WTC11 (cell line): ENCODE measurements around the gene PRSS33. TPM values are rescaled to one million over a fixed set of nuclear protein-coding genes. Genes with fewer than 3 reads are reported as not detected.

Source experiments
- ATAC-seq: fragments of 200-7000 bp; cut with Tn5 transposase; 2 replicates; pipeline ENCODE4 v1.10.0; 2021; ENCODE audit warnings: mild to moderate bottlenecking, moderate library complexity
- CTCF ChIA-PET: fragments of 300-600 bp; sonication (Branson Sonifier 250); formaldehyde crosslinking; loops from one replicate; lab custom pipeline; 2021; ENCODE audit warnings: antibody characterized with exemption; lab: Charles Lee
- POLR2A ChIA-PET: fragments of 350-600 bp; sonication (Branson Sonifier 250); formaldehyde crosslinking; loops from one replicate; lab custom pipeline; 2021; ENCODE audit warnings: antibody characterized with exemption; lab: Charles Lee
- DNase-seq: peaks from one replicate; pipeline ENCODE4 v3.0.0; 2021; ENCODE audit warnings: low spot score
- H3K27ac Mint-ChIP-seq: 2 replicates; pipeline ENCODE4 v1.8.0; 2021; ENCODE audit warnings: mixed read lengths
- H3K27me3 Mint-ChIP-seq: 2 replicates; pipeline ENCODE4 v1.8.0; 2021; ENCODE audit warnings: low read depth, mild to moderate bottlenecking, moderate library complexity, mixed read lengths
- H3K36me3 Mint-ChIP-seq: 2 replicates; pipeline ENCODE4 v1.8.0; 2021; ENCODE audit warnings: mixed read lengths
- H3K4me1 Mint-ChIP-seq: 2 replicates; pipeline ENCODE4 v1.8.0; 2022; ENCODE audit warnings: mixed read lengths
- H3K4me3 Mint-ChIP-seq: 2 replicates; pipeline ENCODE4 v1.8.0; 2021; ENCODE audit warnings: mild to moderate bottlenecking, moderate library complexity, mixed read lengths
- H3K9me3 Mint-ChIP-seq: 2 replicates; pipeline ENCODE4 v1.8.0; 2021; ENCODE audit warnings: mixed read lengths
- CREB1 ChIP-seq: sonication (generic); formaldehyde crosslinking; IDR thresholded peaks from 2 replicates; pipeline ENCODE4 v1.8.0; 2023; ENCODE audit warnings: mild to moderate bottlenecking, missing genetic modification reagents
- FOXP1 ChIP-seq: sonication (generic); formaldehyde crosslinking; IDR thresholded peaks from 2 replicates; pipeline ENCODE4 v1.8.0; 2022; ENCODE audit warnings: missing genetic modification reagents, mild to moderate bottlenecking, moderate library complexity, borderline replicate concordance
- GRHL2 ChIP-seq: fragments of 250-450 bp; sonication (Bioruptor Pico); IDR thresholded peaks from 2 replicates; pipeline ENCODE4 v1.8.0; 2022; ENCODE audit warnings: mild to moderate bottlenecking, moderate library complexity; ENCODE audit not compliant: insufficient replicate concordance, severe bottlenecking
- GTF2I ChIP-seq: fragments of 250-450 bp; sonication (Bioruptor Pico); conservative IDR thresholded peaks from 2 replicates; pipeline ENCODE4 v1.4.0; 2021; ENCODE audit warnings: mild to moderate bottlenecking
- NR2C2 ChIP-seq: sonication (generic); formaldehyde crosslinking; IDR thresholded peaks from 2 replicates; pipeline ENCODE4 v1.8.0; 2022; ENCODE audit warnings: mild to moderate bottlenecking, missing genetic modification reagents
- NR3C1 ChIP-seq: sonication (generic); formaldehyde crosslinking; conservative IDR thresholded peaks from 2 replicates; pipeline ENCODE4 v1.8.1; 2023; ENCODE audit warnings: low read depth, mild to moderate bottlenecking, missing genetic modification reagents
- TEAD4 ChIP-seq: sonication (generic); formaldehyde crosslinking; IDR thresholded peaks from 2 replicates; pipeline ENCODE4 v1.8.0; 2022; ENCODE audit warnings: mild to moderate bottlenecking, missing genetic modification reagents
- total RNA-seq: library from RNA; stranded (reverse); gene quantifications from 3 replicates; pipeline ENCODE4 v1.2.3, GENCODE V29; 2021
- TF ChIP-seq, protein P1 (sequence below): sonication (generic); formaldehyde crosslinking; IDR thresholded peaks from 2 replicates; pipeline ENCODE4 v1.8.0; 2023; ENCODE audit warnings: mild to moderate bottlenecking, missing genetic modification reagents
- TF ChIP-seq, protein P2 (sequence below): sonication (generic); formaldehyde crosslinking; IDR thresholded peaks from 2 replicates; pipeline ENCODE4 v1.8.1; 2022; ENCODE audit warnings: mild to moderate bottlenecking, moderate library complexity, missing genetic modification reagents
- TF ChIP-seq, protein P3 (sequence below): sonication (generic); formaldehyde crosslinking; IDR thresholded peaks from 2 replicates; pipeline ENCODE4 v1.8.0; 2022; ENCODE audit warnings: mild to moderate bottlenecking, missing genetic modification reagents
- TF ChIP-seq, protein P4 (sequence below): sonication (generic); formaldehyde crosslinking; IDR thresholded peaks from 2 replicates; pipeline ENCODE4 v1.8.0; 2022; ENCODE audit warnings: mild to moderate bottlenecking, missing genetic modification reagents
- TF ChIP-seq, protein P5 (sequence below): sonication (generic); formaldehyde crosslinking; IDR thresholded peaks from 2 replicates; pipeline ENCODE4 v1.8.0; 2023; ENCODE audit warnings: missing genetic modification reagents, mild to moderate bottlenecking, borderline replicate concordance
- TF ChIP-seq, protein P6 (sequence below): sonication (generic); formaldehyde crosslinking; IDR thresholded peaks from 2 replicates; pipeline ENCODE4 v1.8.1; 2023; ENCODE audit warnings: mild to moderate bottlenecking, moderate library complexity, missing genetic modification reagents
- TF ChIP-seq, protein P7 (sequence below): sonication (generic); formaldehyde crosslinking; IDR thresholded peaks from 2 replicates; pipeline ENCODE4 v1.8.1; 2022; ENCODE audit warnings: missing genetic modification reagents, borderline replicate concordance

Gene PRSS33
- total RNA-seq, 1 experiment from 2014 or later, result 0.24 TPM

DNA sequence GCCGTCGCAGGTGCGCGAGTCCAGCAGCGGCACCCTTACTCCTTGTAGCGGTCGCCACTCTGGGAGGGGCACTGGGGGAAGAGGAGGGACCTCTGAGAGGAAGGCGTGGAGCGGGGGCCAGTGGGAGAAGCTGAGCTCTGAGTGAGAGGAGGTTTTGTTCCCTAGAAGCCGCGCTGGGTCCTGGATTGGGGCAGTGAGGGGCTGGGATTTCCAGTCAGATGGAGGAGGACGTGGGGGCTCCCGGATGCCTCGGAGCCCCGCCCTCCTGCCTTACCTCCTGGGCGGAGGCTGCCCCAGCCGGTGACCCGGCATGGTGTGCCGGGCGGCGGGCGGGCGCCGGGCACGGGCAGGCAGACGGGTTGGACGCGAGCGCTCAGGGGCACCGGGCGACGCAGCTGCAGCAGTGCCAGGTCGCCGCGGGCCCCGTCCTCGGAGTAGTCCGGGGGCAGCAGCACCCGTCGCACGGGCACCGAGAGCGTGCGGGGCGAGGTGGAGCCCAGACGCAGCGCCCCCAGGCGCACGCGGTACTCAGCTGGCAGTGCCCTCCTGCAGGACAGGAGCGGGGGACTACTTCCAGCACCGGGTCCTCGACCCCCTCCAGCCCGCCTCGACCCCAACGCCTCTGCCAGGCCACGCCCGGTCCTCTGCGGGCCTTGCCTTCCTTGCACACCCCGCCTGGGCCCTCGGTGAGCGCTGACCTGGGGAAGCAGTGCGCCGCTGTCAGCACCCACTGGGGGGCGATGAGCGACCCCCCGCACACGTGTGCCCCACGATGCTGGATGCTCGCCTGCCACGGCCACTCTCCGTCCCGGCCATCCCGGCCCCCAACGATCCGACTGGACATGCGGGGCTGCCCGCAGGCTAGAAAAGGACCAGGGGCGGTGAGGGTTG lies 2.0 kb downstream of the PRSS33 start (continued):
- TF ChIP-seq, protein P1, sequence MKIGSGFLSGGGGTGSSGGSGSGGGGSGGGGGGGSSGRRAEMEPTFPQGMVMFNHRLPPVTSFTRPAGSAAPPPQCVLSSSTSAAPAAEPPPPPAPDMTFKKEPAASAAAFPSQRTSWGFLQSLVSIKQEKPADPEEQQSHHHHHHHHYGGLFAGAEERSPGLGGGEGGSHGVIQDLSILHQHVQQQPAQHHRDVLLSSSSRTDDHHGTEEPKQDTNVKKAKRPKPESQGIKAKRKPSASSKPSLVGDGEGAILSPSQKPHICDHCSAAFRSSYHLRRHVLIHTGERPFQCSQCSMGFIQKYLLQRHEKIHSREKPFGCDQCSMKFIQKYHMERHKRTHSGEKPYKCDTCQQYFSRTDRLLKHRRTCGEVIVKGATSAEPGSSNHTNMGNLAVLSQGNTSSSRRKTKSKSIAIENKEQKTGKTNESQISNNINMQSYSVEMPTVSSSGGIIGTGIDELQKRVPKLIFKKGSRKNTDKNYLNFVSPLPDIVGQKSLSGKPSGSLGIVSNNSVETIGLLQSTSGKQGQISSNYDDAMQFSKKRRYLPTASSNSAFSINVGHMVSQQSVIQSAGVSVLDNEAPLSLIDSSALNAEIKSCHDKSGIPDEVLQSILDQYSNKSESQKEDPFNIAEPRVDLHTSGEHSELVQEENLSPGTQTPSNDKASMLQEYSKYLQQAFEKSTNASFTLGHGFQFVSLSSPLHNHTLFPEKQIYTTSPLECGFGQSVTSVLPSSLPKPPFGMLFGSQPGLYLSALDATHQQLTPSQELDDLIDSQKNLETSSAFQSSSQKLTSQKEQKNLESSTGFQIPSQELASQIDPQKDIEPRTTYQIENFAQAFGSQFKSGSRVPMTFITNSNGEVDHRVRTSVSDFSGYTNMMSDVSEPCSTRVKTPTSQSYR, result 0 out of 2 replicates have a peak, but pooled peaks have one; percentile 36
- TF ChIP-seq, protein P2, sequence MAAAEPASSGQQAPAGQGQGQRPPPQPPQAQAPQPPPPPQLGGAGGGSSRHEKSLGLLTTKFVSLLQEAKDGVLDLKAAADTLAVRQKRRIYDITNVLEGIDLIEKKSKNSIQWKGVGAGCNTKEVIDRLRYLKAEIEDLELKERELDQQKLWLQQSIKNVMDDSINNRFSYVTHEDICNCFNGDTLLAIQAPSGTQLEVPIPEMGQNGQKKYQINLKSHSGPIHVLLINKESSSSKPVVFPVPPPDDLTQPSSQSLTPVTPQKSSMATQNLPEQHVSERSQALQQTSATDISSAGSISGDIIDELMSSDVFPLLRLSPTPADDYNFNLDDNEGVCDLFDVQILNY (CRISPR knock-in tag), result 0 out of 2 replicates have a peak, but pooled peaks have one; percentile 6
- TF ChIP-seq, protein P3, sequence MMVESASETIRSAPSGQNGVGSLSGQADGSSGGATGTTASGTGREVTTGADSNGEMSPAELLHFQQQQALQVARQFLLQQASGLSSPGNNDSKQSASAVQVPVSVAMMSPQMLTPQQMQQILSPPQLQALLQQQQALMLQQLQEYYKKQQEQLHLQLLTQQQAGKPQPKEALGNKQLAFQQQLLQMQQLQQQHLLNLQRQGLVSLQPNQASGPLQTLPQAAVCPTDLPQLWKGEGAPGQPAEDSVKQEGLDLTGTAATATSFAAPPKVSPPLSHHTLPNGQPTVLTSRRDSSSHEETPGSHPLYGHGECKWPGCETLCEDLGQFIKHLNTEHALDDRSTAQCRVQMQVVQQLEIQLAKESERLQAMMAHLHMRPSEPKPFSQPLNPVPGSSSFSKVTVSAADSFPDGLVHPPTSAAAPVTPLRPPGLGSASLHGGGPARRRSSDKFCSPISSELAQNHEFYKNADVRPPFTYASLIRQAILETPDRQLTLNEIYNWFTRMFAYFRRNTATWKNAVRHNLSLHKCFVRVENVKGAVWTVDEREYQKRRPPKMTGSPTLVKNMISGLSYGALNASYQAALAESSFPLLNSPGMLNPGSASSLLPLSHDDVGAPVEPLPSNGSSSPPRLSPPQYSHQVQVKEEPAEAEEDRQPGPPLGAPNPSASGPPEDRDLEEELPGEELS (CRISPR knock-in tag), result peak; percentile 43; the same call in 1 of the 2 replicates
- TF ChIP-seq, protein P4, sequence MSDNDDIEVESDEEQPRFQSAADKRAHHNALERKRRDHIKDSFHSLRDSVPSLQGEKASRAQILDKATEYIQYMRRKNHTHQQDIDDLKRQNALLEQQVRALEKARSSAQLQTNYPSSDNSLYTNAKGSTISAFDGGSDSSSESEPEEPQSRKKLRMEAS (CRISPR knock-in tag), result peak; percentile 76; the same call in 1 of the 2 replicates
- TF ChIP-seq GRHL2, result no peak

DNA sequence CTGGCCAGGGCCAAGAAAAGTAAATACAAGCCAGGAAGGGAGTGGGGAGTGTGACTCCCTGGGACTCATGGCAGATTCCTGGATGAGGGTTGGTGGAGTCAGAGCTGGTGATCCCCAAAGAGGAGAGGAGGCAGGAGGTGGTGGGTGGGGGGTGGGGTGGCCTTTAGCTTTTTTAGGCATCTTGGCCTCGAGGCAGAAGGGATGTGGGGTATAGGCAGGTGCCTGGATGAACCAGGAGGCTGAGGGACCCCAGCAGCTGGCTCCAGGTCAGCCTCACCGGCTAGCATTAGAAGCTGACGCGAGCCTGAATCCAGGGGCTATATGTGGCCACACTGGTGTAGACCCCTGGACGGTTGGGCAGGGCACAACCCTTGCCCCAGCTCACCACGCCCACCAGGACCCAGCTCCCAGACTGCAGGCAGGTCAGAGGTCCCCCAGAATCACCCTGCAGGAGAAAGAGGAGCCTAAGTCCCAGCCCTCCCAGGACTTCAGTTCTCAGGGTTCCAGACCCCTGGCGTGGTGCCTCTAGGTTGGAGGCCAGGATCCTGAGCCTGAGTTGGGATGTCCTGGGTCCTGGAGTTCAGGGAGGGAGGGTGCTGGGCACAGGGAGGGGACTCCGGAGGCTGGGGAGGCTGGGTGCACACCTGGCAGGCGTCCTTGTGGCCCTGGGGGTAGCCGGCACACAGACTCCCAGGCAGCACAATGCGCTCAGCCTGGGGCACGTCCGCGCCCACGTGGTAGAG lies 2.8 kb downstream of the PRSS33 start:
- peaks cover 8% of the 10 kb centered on the region for H3K4me1 Mint-ChIP-seq
- ATAC-seq (peak; percentile 12; the same call in 1 of the 2 replicates), DNase-seq (no peak)
- ChIA-PET POLR2A (no interaction called here), CTCF (interaction anchor here (0.9 to 2.7 kb wide), 5 partner anchors 14 to 142 kb away, joined by 3 to 18 read pairs (median 3); partner anchors contain the start of genes FLYWCH2, PRSS21 and PRSS41)
- no peaks in the 10 kb centered on the region for H3K9me3 Mint-ChIP-seq
- no peaks in the 10 kb centered on the region for H3K36me3 Mint-ChIP-seq
- H3K4me3 Mint-ChIP-seq, result peak overlapping the region; percentile 69
- H3K27me3 Mint-ChIP-seq, result peaks cover 35% of the 10 kb centered on the region
- no peak overlapping the region for H3K27ac Mint-ChIP-seq
- TF ChIP-seq NR2C2 (no peak), FOXP1 (CRISPR knock-in tag) (no peak), NR3C1 (CRISPR knock-in tag) (no peak), GTF2I (CRISPR knock-in tag) (no peak), CREB1 (CRISPR knock-in tag) (no peak), TEAD4 (CRISPR knock-in tag) (no peak)
- TF ChIP-seq, protein P3 (CRISPR knock-in tag), result no peak
- TF ChIP-seq, protein P5, sequence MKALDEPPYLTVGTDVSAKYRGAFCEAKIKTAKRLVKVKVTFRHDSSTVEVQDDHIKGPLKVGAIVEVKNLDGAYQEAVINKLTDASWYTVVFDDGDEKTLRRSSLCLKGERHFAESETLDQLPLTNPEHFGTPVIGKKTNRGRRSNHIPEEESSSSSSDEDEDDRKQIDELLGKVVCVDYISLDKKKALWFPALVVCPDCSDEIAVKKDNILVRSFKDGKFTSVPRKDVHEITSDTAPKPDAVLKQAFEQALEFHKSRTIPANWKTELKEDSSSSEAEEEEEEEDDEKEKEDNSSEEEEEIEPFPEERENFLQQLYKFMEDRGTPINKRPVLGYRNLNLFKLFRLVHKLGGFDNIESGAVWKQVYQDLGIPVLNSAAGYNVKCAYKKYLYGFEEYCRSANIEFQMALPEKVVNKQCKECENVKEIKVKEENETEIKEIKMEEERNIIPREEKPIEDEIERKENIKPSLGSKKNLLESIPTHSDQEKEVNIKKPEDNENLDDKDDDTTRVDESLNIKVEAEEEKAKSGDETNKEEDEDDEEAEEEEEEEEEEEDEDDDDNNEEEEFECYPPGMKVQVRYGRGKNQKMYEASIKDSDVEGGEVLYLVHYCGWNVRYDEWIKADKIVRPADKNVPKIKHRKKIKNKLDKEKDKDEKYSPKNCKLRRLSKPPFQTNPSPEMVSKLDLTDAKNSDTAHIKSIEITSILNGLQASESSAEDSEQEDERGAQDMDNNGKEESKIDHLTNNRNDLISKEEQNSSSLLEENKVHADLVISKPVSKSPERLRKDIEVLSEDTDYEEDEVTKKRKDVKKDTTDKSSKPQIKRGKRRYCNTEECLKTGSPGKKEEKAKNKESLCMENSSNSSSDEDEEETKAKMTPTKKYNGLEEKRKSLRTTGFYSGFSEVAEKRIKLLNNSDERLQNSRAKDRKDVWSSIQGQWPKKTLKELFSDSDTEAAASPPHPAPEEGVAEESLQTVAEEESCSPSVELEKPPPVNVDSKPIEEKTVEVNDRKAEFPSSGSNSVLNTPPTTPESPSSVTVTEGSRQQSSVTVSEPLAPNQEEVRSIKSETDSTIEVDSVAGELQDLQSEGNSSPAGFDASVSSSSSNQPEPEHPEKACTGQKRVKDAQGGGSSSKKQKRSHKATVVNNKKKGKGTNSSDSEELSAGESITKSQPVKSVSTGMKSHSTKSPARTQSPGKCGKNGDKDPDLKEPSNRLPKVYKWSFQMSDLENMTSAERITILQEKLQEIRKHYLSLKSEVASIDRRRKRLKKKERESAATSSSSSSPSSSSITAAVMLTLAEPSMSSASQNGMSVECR (CRISPR knock-in tag), result no peak
- TF ChIP-seq, protein P6, sequence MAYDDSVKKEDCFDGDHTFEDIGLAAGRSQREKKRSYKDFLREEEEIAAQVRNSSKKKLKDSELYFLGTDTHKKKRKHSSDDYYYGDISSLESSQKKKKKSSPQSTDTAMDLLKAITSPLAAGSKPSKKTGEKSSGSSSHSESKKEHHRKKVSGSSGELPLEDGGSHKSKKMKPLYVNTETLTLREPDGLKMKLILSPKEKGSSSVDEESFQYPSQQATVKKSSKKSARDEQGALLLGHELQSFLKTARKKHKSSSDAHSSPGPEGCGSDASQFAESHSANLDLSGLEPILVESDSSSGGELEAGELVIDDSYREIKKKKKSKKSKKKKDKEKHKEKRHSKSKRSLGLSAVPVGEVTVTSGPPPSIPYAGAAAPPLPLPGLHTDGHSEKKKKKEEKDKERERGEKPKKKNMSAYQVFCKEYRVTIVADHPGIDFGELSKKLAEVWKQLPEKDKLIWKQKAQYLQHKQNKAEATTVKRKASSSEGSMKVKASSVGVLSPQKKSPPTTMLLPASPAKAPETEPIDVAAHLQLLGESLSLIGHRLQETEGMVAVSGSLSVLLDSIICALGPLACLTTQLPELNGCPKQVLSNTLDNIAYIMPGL (CRISPR knock-in tag), result no peak
- TF ChIP-seq, protein P7, sequence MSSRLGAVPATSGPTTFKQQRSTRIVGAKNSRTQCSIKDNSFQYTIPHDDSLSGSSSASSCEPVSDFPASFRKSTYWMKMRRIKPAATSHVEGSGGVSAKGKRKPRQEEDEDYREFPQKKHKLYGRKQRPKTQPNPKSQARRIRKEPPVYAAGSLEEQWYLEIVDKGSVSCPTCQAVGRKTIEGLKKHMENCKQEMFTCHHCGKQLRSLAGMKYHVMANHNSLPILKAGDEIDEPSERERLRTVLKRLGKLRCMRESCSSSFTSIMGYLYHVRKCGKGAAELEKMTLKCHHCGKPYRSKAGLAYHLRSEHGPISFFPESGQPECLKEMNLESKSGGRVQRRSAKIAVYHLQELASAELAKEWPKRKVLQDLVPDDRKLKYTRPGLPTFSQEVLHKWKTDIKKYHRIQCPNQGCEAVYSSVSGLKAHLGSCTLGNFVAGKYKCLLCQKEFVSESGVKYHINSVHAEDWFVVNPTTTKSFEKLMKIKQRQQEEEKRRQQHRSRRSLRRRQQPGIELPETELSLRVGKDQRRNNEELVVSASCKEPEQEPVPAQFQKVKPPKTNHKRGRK, result no peak
